GM18861 (cell line): ENCODE measurements around the gene UCK2.

Source experiments
- ATAC-seq: cut with Tn5 transposase; IDR thresholded peaks from one replicate; pipeline ENCODE4 v1.9.1; 2021; ENCODE audit not compliant: unreplicated experiment

The UCK2 gene

GRCh38 chr1:165928075-165928731, 100.8 kb downstream of the UCK2 start:
- ATAC-seq: peak; percentile 37

- ATAC-seq: no peak
Measured at GRCh38 chr1:165930961-165931360, 103.5 kb downstream of the UCK2 start.

- no peak for ATAC-seq
Measured at GRCh38 chr1:165933446-165934170, 106.2 kb downstream of the UCK2 start.

GRCh38 chr1:165936542-165936941, 109.1 kb downstream of the UCK2 start:
- ATAC-seq: no peak

DNA sequence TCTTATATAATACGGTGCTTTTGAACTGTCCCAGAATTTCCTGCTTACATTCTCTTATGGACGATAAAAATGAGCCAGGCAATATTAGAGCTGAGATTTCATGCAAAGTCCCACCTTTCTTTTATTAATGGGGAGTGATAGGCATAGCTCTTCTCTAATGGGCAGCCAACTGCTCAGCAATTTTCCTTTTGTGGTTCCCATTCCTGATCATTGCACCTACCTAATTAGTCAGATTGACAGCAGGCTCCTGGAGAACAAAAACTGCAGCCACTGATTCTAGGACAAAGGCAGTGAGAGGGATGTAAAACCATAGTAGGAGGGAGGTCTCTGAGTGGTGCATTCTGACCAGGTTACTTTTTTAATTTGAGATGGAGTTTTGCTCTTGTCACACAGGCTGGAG, 110.4 kb downstream of the UCK2 start:
- no peak for ATAC-seq

GRCh38 chr1:165938844-165939243, 111.4 kb downstream of the UCK2 start:
- ATAC-seq: no peak

GRCh38 chr1:165941531-165941930, 114.1 kb downstream of the UCK2 start:
- no peak for ATAC-seq

DNA sequence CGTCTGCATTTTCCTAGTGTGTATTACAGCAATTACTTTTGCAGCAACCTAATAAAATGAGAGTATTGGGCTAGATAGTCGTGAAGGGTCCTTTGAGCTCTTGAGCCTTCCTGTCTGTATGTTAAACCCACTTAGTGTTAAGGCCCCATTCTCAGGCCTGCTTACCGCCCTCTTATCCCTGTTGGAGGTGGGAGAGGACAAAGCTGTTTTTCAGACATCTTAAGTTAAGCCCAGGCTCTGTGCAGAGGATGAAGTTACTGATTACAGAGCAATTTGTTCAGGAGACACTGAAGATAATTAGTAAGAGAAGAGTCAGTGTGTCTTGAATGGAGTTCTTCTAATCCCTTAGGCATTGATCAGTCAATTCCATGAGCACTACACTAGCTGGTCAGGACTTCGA, 114.6 kb downstream of the UCK2 start:
- no peak for ATAC-seq

DNA sequence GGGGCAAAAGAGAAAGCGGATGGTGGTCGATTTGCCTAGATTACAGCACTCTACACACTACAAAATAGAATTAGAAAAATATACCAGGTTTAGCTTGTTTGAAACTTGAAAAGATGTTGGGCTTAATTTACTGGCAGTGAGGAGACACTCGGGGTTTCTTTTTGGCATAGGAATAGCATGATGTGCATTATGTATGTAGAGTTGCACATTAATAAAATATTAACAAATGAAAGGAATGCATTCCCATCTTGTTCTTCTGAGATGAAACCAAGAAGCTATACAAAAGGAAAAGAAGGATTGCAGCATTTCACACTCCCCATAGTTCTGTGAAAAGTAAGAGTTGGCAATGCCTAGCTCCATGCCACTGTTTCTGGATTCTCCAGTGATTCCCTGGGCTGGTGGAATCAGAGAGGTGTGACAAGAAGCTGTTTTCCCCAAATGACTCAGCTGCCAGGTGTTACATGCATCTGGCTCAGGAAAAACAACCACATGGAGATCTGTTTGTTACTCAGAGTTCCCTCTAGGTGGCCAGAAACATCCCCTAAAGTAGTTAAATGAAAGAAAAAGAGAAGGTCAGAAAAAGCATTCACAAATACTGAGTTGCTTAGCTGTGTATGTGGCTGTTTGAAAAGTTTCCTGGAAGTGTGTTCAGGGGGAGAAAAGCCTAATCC, 115.6 kb downstream of the UCK2 start:
- no peak for ATAC-seq

DNA sequence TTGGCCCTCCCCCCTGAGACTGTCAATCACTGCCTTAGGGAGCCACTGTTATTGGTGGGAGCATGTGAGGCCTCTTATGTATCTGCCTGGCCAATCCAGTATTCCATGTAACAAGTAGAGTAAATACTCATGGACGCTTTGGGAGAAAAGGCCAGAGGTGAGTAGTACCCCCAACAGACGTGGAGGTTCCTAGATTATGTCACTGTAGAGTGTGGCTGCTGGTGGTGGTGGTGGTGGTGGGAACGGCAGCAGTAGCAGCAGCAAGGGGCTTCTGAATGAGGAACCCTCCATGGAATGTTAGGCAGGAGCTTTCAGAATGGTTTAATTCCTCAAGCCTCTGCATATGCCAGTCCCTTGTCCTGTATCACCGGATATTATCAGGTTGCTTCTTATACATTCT, 118.5 kb downstream of the UCK2 start:
- ATAC-seq: no peak

DNA sequence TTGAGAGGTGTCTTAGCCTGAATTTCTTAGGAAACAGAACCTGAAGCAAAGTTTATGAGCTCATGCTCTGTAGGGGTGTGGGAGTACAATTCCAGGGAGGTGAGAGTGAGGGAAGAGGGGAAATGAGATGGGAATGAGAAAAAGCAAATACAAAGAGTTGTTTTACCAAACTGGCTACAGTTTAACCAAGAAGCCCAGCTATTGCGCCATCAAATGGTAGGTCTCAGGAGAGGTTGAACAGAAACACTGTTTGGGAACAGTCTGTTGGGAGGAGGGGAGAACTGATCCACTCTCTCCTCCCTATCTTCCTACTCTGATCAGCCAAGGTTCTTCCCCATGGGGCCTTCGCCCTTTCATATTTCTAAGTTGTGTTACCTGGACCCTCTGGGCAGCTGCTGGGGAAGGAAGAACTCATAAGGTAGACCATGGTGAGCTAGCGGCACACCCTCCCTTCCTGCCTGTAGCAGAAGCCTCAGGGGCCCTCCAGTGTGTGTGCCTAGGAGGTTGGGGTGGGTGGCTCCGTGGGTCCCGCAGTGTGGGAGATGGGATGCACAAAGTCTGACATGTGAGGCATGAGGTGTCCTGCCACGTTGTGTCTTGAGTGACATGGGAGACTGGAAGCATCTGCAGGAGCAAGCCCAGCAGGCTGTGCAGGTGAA, 120.5 kb downstream of the UCK2 start:
- no peak for ATAC-seq

DNA sequence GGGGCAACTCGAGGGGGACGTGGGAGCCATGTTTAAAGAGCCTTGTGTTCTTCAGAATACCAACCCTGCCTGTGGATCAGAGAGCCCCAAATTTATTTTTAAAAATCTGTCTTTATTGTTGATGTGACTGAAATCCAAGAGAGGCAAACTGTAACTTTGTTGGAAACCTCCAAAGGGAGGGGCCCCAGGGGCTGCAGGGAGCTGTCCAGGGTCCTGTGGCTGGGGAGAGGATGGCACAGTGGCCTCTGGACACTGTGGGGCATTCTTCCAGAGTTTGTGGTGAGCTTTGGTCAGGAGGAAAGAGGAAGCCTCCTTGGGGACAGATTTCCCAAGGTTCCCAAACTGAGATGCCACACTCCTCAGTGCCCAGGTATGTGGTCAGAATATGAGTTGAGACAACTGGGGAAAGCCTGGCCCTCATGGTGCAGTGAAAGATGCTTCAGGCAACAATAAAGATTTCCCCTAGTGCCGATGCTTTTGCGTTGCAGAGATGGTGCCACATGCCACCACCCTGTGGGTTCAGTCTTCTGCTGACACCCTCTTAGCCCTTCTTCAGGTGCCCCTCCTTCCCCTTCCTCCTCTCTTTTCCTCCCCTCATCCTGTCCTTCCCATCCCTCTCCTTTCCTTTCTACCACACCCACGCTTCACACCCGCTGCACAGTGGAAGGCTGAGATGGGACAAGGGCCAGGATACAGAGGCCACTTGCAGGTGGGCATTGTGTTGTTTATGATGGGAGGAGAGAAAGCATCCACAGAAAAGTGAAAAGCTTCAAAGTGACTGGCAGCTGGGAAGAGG, 122.1 kb downstream of the UCK2 start:
- no peak for ATAC-seq

GRCh38 chr1:165954940-165955339, 127.5 kb downstream of the UCK2 start:
- ATAC-seq: no peak

GRCh38 chr1:165958306-165958705, 130.9 kb downstream of the UCK2 start:
- ATAC-seq: no peak

GRCh38 chr1:165960136-165960535, 132.7 kb downstream of the UCK2 start:
- no peak for ATAC-seq

- ATAC-seq: no peak
Measured at GRCh38 chr1:165960881-165961280, 133.5 kb downstream of the UCK2 start.
